Brain microvascular endothelial cell (primary cell): ENCODE results near the gene DDX42.

ENCODE experiments used
- DNase-seq: peaks from one replicate; pipeline ENCODE4 v3.0.0-alpha.2; 2020
- H3K27ac ChIP-seq: fragments of 250-450 bp; sonication (Bioruptor Pico); 2 replicates; pipeline ENCODE4 v1.5.1; 2020; ENCODE audit warnings: mild to moderate bottlenecking, moderate library complexity
- H3K27me3 ChIP-seq: fragments of 250-450 bp; sonication (Bioruptor Pico); replicated peaks from 2 replicates; pipeline ENCODE4 v1.5.1; 2020; ENCODE audit warnings: mild to moderate bottlenecking
- H3K36me3 ChIP-seq: fragments of 250-450 bp; sonication (Bioruptor Pico); replicated peaks from 2 replicates; pipeline ENCODE4 v1.5.1; 2020; ENCODE audit warnings: mild to moderate bottlenecking
- H3K4me3 ChIP-seq: 2 replicates; pipeline ENCODE4 v1.5.1; 2011; ENCODE audit warnings: low read depth, mild to moderate bottlenecking, control low read depth, low read length, moderate library complexity
- in situ Hi-C: cut with HindIII; loops from 2 replicates; pipeline ENCODE4 v1.10.0; 2017; ENCODE audit warnings: low sequenced_read_pairs, low pct_ligation_motif_present
- TF ChIP-seq, protein P1 (sequence below): IDR thresholded peaks from 2 replicates; pipeline ENCODE4 v1.5.1; 2011; ENCODE audit warnings: low read depth, mild to moderate bottlenecking, moderate library complexity, low read length, control low read depth, inconsistent platforms; ENCODE audit errors: missing control alignments

The DDX42 gene

DNA sequence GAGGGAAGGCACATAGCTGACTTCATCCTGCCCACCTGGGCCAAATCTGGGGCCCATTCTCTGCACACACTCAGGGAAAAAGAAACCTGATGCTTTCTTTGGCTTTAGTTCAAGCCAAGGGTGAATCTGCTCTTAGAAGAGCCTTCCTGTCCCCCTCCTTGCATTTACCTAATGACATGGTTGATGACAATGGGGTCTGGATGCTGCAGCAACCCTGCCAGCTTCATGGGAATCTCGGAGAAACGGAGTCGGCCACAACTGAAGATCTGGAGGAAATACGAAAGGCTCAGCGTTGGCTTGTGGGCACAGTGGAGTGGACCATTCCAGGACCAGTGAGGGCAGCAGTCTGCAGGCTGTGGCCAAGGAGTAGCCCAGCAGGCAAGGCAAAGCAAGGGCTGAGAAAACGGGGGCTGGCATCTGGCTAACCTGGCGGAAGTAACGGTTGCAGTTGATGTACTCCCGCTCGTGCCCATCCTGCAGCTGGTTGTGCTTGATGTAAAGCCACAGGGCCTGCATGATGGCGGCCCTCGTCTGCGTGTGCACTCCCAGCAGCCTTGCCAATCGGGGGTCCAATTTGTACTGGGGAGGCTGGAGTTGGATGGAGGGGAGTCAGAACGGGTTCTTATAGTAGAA, 59.9 kb downstream of the DDX42 start:
- in situ Hi-C loops, result no loop called here
- Histone ChIP-seq H3K4me3 (no peak overlapping the region), H3K27ac (no peak overlapping the region), H3K36me3 (peaks cover 67% of the 10 kb centered on the region), H3K27me3 (no peaks in the 10 kb centered on the region)
- no peak for DNase-seq
- TF ChIP-seq, protein P1, sequence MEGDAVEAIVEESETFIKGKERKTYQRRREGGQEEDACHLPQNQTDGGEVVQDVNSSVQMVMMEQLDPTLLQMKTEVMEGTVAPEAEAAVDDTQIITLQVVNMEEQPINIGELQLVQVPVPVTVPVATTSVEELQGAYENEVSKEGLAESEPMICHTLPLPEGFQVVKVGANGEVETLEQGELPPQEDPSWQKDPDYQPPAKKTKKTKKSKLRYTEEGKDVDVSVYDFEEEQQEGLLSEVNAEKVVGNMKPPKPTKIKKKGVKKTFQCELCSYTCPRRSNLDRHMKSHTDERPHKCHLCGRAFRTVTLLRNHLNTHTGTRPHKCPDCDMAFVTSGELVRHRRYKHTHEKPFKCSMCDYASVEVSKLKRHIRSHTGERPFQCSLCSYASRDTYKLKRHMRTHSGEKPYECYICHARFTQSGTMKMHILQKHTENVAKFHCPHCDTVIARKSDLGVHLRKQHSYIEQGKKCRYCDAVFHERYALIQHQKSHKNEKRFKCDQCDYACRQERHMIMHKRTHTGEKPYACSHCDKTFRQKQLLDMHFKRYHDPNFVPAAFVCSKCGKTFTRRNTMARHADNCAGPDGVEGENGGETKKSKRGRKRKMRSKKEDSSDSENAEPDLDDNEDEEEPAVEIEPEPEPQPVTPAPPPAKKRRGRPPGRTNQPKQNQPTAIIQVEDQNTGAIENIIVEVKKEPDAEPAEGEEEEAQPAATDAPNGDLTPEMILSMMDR, result no peak

DNA sequence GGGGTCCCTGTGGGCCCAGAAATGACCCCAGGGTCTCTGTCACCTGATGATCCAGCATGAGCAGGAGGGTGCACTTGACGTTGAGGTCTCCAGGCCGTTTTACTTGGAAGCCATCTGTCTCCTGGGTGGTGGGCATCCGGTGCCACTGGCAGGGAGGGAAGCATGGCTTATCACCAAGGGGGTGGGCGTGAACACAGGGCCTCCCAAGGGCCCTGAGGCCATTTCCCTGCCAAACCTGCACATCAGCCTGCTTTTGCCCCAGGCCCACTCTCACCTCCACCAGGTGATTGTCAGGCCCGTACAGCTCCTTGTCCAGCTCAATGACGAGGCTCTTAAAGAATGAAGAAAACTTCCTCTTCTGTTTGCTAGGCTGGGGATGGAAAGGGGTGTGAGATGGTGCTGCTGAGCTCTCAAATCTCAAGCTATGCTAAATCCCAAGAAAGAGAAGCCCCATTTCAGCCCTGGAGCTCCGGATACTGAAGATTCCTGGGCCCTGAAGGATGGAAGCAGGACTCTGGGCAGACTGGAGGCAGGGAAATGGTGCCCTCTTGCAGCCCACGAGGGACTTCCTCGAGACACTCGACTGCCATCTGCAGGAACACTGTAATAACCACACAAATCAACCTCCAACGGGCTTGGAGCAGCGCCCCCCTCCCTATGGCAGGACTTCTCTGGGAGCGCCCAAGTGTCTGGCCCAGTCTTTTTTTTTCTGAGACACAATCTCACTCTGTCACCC, 60.6 kb downstream of the DDX42 start:
- in situ Hi-C loops, result no loop called here

DNA sequence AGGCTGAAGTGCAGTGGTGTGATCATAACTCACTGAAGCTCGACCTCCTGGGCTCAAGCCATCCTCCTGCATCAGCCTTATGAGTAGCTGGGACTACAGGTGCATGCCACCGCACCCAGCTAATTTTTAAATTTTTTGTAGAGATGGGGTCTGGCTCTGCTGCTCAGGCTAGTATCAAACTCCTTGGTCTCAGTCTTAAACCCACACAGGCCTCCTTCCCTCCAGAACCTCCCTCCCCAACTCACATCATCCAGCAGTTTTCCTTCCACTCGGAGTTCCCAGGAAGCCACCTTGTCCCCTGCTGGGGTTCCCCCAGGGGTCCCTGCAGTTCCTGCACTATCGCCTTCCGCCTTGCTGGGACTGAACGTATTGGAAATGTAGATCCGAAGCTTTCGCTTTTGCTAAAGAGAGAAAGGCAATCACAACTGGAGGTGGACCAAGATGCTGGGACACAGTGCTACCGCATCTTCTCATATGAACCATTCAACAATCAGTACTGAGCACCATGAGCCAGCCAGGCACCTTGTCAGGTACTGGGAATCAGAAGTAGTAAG, 61.3 kb downstream of the DDX42 start:
- Histone ChIP-seq H3K4me3 (no peak overlapping the region), H3K27ac (no peak overlapping the region), H3K27me3 (no peaks in the 10 kb centered on the region), H3K36me3 (peaks cover 53% of the 10 kb centered on the region)
- no peak for DNase-seq
- TF ChIP-seq, protein P1, result no peak
- in situ Hi-C loops, result no loop called here

More for the DNA sequence above, 60.6 kb downstream of the DDX42 start:
- DNase-seq, result peak; percentile 72
- H3K27me3 ChIP-seq, result no peaks in the 10 kb centered on the region
- TF ChIP-seq, protein P1, result peak; percentile 65
- H3K36me3 ChIP-seq, result peaks cover 60% of the 10 kb centered on the region
- no peak overlapping the region for H3K4me3 ChIP-seq
- no peak overlapping the region for H3K27ac ChIP-seq

DNA sequence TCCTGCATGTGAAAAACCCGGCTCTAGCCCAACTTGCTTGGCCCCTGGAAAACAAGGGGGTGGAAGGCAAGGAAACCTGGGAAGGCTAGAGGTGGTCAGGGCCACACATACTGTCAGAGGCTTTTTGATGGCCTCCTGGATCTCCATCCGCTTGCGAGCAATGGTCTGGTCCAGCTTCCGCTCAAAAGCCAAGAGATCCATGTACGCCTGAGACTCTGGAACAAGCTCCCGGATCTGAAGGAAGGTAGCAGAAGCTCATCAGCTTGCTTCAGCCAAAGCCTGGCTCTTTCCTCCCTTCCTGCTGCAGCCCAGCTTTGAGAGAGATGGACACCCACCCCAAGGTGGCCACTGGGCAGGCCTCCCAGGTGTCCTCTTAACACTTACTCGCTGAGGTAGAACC, 62.8 kb downstream of the DDX42 start:
- Histone ChIP-seq H3K4me3 (no peak overlapping the region), H3K27ac (no peak overlapping the region), H3K27me3 (no peaks in the 10 kb centered on the region), H3K36me3 (peaks cover 38% of the 10 kb centered on the region)
- in situ Hi-C loops, result no loop called here
- TF ChIP-seq, protein P1, result no peak
- no peak for DNase-seq

DNA sequence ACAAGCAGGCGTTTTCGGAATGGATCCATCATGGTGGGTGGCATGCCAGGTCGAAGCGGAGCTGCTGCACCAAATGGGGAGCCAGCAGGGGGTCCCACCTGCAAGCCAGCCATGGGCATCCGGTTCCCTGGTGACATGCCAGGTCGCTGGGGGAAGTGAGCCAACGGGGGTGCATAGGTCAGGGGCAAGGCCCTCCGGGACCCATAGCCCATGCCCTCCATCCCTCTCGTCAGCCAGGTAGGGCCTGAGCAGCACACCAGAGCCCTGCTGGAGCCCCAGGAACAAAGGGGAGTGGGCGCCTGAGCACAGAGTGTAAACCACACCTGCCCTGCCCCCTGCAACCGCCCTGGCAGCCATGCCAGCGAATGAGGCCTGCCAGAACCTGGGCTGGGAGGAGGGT, 63.5 kb downstream of the DDX42 start:
- H3K27ac ChIP-seq, result no peak overlapping the region

More for the DNA sequence above, 63.5 kb downstream of the DDX42 start:
- Histone ChIP-seq H3K27me3 (no peaks in the 10 kb centered on the region), H3K4me3 (no peak overlapping the region), H3K36me3 (peaks cover 31% of the 10 kb centered on the region)
- TF ChIP-seq, protein P1, result no peak
- in situ Hi-C loops, result no loop called here
- no peak for DNase-seq
